ENCODE measurements around the gene NUP85. TPM values are rescaled to one million over a fixed set of nuclear protein-coding genes. Genes with fewer than 3 reads are reported as not detected.

NUP85 gene
- polyA plus RNA-seq, 1 of the 3 experiments (the other 2 are of a cell fraction) = 80.5 TPM

- TF ChIP-seq REST (IDR thresholded peaks at IDR 0.05; ENCODE audit: low read depth, low read length) = 0 out of 2 replicates have a peak, but pooled peaks have one; percentile 30
- no peak for TF ChIP-seq GATA2 (CRISPR knock-in tag; IDR thresholded peaks at IDR 0.05)
- no peak for TF ChIP-seq JUND (IDR thresholded peaks at IDR 0.05)
- TF ChIP-seq SIN3A (IDR thresholded peaks at IDR 0.05; ENCODE audit: borderline replicate concordance, low read depth, low read length) = peak; percentile 83; the same call in 1 of the 2 replicates
- no peak for TF ChIP-seq TEAD4 (IDR thresholded peaks at IDR 0.05; ENCODE audit: borderline replicate concordance, insufficient read depth)
- TF ChIP-seq CHD2 (IDR thresholded peaks at IDR 0.05; ENCODE audit: low read length, partially characterized antibody) = peak; percentile 76
- no peak for TF ChIP-seq RXRA (IDR thresholded peaks at IDR 0.05; ENCODE audit: borderline replicate concordance, low read depth)
- no peak for TF ChIP-seq USF2 (IDR thresholded peaks at IDR 0.05; ENCODE audit: borderline replicate concordance, low read depth, low read length)
- TF ChIP-seq RCOR1 (IDR thresholded peaks at IDR 0.05; ENCODE audit: low read length) = no peak
Measured at GRCh38 chr17:75271233-75271954, 65.9 kb downstream of the NUP85 start (continued).

- WGBS (ENCODE audit: low lambda C conversion rate) = 61% methylated on average over 23 of the region's 24 CpGs
- Histone ChIP-seq H4K20me1 (ENCODE audit: insufficient read depth) (no peaks in the 10 kb centered on the region), H3K79me2 (ENCODE audit: insufficient read depth) (peaks cover 9% of the 10 kb centered on the region), H3K27me3 (ENCODE audit: insufficient read depth) (no peaks in the 10 kb centered on the region), H3K36me3 (replicated peaks in 1 of 2; ENCODE audit: control insufficient read depth in 1 of 2, insufficient read depth in 2 of 2, low read length in 1 of 2) (peaks cover 0 to 2% of the 10 kb centered on the region in 2 experiments), H3K4me3 (ENCODE audit: low read depth in 2 of 2, low read length in 1 of 2) (peak overlapping the region; percentile 74 to 79), H3K9me3 (no peaks in the 10 kb centered on the region), H3K4me2 (peak overlapping the region; percentile 100), H3K9ac (peak overlapping the region; percentile 83), H2AFZ (ENCODE audit: low read depth) (peak overlapping the region; percentile 93; the same call in 1 of the 2 replicates), H3F3A (replicated peaks; ENCODE audit: insufficient read depth) (peaks cover 6% of the 10 kb centered on the region), H3K4me1 (ENCODE audit: control insufficient read depth in 1 of 2, insufficient read depth in 2 of 2, low read depth in 1 of 2, low read length in 1 of 2) (peaks cover 24 to 44% of the 10 kb centered on the region in 2 experiments; a peak in 3 of 4 replicates), H3K27ac (ENCODE audit: low read depth in 2 of 2, low read length in 1 of 2) (peak overlapping the region; percentile 5 to 97; a peak in 3 of 4 replicates), H3K9me2 (no peaks in the 10 kb centered on the region)
- peak; percentile 78 for DNase-seq
- POLR2A ChIA-PET = interaction anchor here (0.7 to 5.3 kb wide), 10 partner anchors 10 to 140 kb away, joined by 3 to 67 read pairs (median 7); partner anchors contain the start of genes GGA3, GRB2, MRPS7 and SLC25A19
- CTCF ChIA-PET = interaction anchor here (1.0 to 6.8 kb wide), 38 partner anchors 11 to 408 kb away, joined by 3 to 102 read pairs (median 4); partner anchors contain the start of genes ATP5PD, GGA3, GRB2 and KCTD2
- TF ChIP-seq ELF1 (IDR thresholded peaks at IDR 0.05) = no peak
- TF ChIP-seq MXI1 (IDR thresholded peaks at IDR 0.05; ENCODE audit: low read depth, low read length) = no peak
- no peak for TF ChIP-seq CTCF (IDR thresholded peaks at IDR 0.05)
- no peak for TF ChIP-seq MEF2A (IDR thresholded peaks at IDR 0.05; ENCODE audit: borderline replicate concordance, low read depth)
- no peak for TF ChIP-seq FOXM1 (IDR thresholded peaks at IDR 0.05; ENCODE audit: low read depth)
- TF ChIP-seq IRF3 (IDR thresholded peaks at IDR 0.05; ENCODE audit: low read depth, low read length) = no peak
- no peak for TF ChIP-seq TCF12 (IDR thresholded peaks at IDR 0.05)
- no peak for TF ChIP-seq RXRA (IDR thresholded peaks at IDR 0.05; ENCODE audit: borderline replicate concordance, low read depth)
- no peak for TF ChIP-seq EP300 (IDR thresholded peaks at IDR 0.05; ENCODE audit: borderline replicate concordance in 1 of 2, low read depth in 1 of 2, low read length in 1 of 2)
- TF ChIP-seq EZH2phosphoT487 (IDR thresholded peaks at IDR 0.05; ENCODE audit: borderline replicate concordance, low read depth) = no peak
- no peak for TF ChIP-seq TEAD4 (IDR thresholded peaks at IDR 0.05; ENCODE audit: borderline replicate concordance, insufficient read depth)
- TF ChIP-seq SIN3A (IDR thresholded peaks at IDR 0.05; ENCODE audit: borderline replicate concordance, low read depth, low read length) = no peak
- TF ChIP-seq USF2 (IDR thresholded peaks at IDR 0.05; ENCODE audit: borderline replicate concordance, low read depth, low read length) = no peak
- no peak for TF ChIP-seq GATA2 (CRISPR knock-in tag; IDR thresholded peaks at IDR 0.05)
Measured at GRCh38 chr17:75271955-75272847, 66.7 kb downstream of the NUP85 start.

Data from SK-N-SH (cell line).